Tibial artery (tissue), 4 donors: ENCODE data around the gene EFHD1.
A peak's percentile ranks its signal among the peaks of the same experiment; 100 is the strongest.
"Not testable (repeated sequence)": the region's sequence is repeated elsewhere in the genome, so short reads cannot be mapped to it uniquely, and the experiment has no call there.

ENCODE experiments used
- DNase-seq, 2 donors: peaks; one replicate each; pipeline ENCODE4 v3.0.0-alpha.2; 2019
- H3K27ac ChIP-seq, 2 donors: fragments of 200-600 bp; sonication (generic) in 1 of 2; 1 replicate in 1 of 2; 2 replicates in 1 of 2; pipeline ENCODE4 v1.5.1; 2018 to 2019; ENCODE audit warnings: mild to moderate bottlenecking in 1 of 2
- H3K27me3 ChIP-seq, 2 donors: fragments of 200-600 bp; sonication (generic) in 1 of 2; one replicate each; pipeline versions ENCODE4 v1.5.1 to v1.6.0; 2016 to 2019
- H3K36me3 ChIP-seq, 3 donors: fragments of 200-600 bp; sonication (generic) in 2 of 3; one replicate each; pipeline ENCODE4 v1.5.1; 2016 to 2019; ENCODE audit warnings: mild to moderate bottlenecking in 2 of 3
- H3K4me1 ChIP-seq, 4 donors: fragments of 200-600 bp; sonication (generic) in 2 of 4; 1 replicate in 3 of 4; 2 replicates in 1 of 4; pipeline ENCODE4 v1.5.1; 2016 to 2019
- H3K4me3 ChIP-seq, 2 donors: fragments of 200-600 bp; sonication (generic) in 1 of 2; 1 replicate in 1 of 2; 2 replicates in 1 of 2; pipeline ENCODE4 v1.5.1; 2018 to 2019; ENCODE audit warnings: mild to moderate bottlenecking in 2 of 2
- H3K9me3 ChIP-seq, 3 donors: fragments of 200-600 bp; sonication (generic) in 1 of 3; one replicate each; pipeline ENCODE4 v1.5.1; 2016 to 2019
- intact Hi-C: fragments of 100-400 bp; cut with DNase I; formaldehyde crosslinking; loops from one replicate; pipeline ENCODE4 v1.15.0; 2023; ENCODE audit warnings: low total_unique reads
- TF ChIP-seq, protein P1 (sequence below), 2 experiments: fragments of 200-600 bp in 1 of 2; fragments of 450-650 bp in 1 of 2; IDR thresholded peaks; one replicate each; pipeline ENCODE4 v1.5.1; 2017 to 2019; ENCODE audit warnings: antibody characterized with exemption in 2 of 2, mild to moderate bottlenecking in 1 of 2, moderate library complexity in 1 of 2

The EFHD1 gene

DNA sequence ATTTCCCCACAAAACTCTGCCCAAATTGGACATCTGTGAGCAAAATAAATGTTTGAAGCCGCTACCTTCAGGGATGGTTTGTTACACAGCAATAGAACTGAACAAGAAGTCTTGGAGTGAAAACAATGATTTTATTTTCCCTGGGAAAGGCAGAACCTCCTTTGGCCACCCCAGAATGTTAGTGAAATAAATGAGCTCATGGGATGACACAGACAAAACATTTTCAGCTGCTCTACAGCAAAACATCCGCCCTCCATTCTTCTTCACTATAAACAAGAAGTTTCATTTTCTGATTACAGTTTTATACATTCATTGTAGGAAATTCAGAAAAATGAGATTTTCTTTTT is 4.3 kb upstream of the EFHD1 start:
- TF ChIP-seq, protein P1, sequence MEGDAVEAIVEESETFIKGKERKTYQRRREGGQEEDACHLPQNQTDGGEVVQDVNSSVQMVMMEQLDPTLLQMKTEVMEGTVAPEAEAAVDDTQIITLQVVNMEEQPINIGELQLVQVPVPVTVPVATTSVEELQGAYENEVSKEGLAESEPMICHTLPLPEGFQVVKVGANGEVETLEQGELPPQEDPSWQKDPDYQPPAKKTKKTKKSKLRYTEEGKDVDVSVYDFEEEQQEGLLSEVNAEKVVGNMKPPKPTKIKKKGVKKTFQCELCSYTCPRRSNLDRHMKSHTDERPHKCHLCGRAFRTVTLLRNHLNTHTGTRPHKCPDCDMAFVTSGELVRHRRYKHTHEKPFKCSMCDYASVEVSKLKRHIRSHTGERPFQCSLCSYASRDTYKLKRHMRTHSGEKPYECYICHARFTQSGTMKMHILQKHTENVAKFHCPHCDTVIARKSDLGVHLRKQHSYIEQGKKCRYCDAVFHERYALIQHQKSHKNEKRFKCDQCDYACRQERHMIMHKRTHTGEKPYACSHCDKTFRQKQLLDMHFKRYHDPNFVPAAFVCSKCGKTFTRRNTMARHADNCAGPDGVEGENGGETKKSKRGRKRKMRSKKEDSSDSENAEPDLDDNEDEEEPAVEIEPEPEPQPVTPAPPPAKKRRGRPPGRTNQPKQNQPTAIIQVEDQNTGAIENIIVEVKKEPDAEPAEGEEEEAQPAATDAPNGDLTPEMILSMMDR (IDR thresholded peaks at IDR 0.05): no peak
- intact Hi-C loops: no loop called here
- peak overlapping the region; percentile 60 to 90 for H3K27ac ChIP-seq
- H3K4me3 ChIP-seq: no peak overlapping the region
- H3K4me1 ChIP-seq: peaks cover 0 to 42% (median 15%) of the 10 kb centered on the region in 4 donors
- H3K36me3 ChIP-seq: no peaks in the 10 kb centered on the region
- no peak for DNase-seq
- H3K27me3 ChIP-seq: no peaks in the 10 kb centered on the region
- no peaks in the 10 kb centered on the region for H3K9me3 ChIP-seq

DNA sequence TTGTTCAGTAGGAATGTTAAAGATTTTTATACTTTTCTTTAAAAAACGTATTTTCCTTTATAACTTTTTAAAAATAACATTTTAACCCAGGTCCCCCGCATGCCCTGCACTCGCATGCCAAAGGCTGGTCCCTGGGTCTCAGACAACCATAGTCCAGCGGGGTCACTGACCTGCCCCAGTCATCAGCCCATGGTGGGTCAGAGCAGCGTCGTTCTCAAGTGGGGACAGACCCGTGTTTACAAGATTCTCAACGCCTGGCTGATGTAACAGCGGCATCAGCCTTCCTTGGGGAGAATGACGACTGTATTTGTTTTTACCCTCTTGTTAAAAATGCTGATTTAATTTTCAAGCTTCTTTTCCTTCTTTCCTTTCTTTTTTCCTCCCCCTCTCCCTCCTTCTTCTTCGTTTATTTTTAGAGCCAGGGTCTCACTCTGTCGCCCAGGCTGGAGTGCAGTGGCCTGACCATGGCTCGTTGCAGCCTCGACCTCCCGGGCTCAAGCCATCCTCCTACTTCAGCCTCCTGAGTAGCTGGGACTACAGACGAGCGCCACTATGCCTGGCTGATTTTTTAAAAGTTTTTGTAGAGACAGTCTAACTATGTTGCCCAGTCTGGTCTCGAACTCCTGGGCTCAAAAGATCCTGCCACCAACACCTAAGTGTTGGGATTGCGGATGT is 1.0 kb upstream of the EFHD1 start:
- Histone ChIP-seq H3K27me3 (no peaks in the 10 kb centered on the region), H3K4me1 (peaks cover 0 to 58% (median 28%) of the 10 kb centered on the region in 4 donors), H3K36me3 (no peaks in the 10 kb centered on the region), H3K27ac (peak overlapping the region; percentile 90 to 93), H3K4me3 (peak overlapping the region; percentile 77 to 96), H3K9me3 (no peaks in the 10 kb centered on the region)
- no peak for DNase-seq
- intact Hi-C loops: no loop called here
- TF ChIP-seq, protein P1 (IDR thresholded peaks at IDR 0.05): no peak

DNA sequence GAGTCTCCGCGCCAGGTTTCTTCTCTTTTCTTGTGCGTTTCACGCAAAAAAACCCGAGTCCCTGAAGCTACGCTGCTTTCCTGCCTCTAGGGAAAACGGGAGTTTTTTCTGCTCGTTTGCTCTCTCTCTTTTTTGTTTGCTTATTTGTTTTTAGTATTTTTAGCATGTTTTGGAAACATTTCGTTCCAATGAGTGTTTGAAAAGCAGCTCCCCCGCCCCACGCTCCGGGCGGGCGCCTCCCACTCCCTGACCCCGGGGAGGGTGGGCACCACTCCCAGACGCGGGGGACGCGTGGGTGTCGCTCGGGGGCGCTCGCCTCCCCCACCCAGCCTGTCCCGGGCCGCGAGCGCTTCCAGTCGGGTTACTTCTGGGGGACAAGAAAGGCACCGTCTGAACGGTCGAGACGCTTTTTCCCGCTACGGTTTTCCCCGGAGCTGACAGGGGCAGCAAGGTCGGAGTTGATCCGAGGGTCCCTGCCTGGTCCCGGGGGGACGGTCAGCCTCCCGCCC is 446 bp upstream of the EFHD1 start:
- Histone ChIP-seq H3K27ac (peak overlapping the region; percentile 90 to 93), H3K27me3 (no peaks in the 10 kb centered on the region), H3K36me3 (no peaks in the 10 kb centered on the region), H3K4me1 (peaks cover 0 to 63% (median 32%) of the 10 kb centered on the region in 4 donors), H3K9me3 (no peaks in the 10 kb centered on the region), H3K4me3 (peak overlapping the region; percentile 77 to 96)
- peak; percentile 68 to 89 for DNase-seq
- TF ChIP-seq, protein P1 (IDR thresholded peaks at IDR 0.05): peak; percentile 15 to 28
- intact Hi-C loops: no loop called here

DNA sequence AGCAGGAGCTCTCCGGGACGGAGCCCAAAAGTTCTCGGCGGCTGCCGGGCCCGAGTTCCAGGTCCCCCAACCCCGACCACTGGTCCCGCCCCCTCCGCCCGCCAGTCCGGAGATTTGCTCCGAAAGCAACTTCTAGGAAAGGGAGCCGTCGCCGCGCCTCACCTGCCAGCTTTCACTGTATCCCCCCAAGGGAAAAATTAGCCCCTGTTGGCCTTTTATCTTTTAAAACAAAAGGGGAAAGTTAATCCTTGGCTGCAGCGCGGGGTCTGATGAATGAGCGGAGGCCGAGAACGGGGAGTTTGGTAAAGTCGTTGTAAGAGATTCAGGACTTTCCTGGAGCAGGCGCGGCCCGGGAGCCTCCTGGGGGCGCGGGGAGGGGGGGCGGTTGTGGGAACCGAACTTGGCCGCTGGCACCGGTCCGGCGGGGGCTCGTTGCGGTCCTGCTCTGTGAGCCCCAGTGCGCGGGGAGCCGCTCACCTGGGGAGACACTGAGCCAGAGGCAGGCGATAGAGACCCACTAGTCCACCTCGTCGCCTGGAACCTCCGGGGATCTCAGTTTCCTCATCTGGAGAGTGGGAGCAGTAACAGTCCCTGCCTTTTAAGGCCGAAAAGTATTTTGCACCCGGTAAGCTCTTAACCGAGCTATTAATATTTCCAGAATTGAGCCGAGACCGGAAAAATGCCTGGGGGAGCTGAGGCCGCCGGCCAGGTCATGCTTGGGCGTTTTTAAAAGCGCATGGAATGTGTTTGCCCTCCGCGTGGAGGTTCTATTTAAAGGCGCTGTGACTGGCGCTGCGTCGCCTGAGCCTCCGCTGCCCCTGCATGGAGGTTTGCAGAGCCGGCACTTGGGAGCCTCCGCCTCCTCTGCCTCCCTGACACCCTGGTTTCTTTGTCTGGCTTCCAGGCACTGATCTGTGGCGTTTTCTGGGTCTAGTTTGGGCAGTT is 1.1 kb downstream of the EFHD1 start:
- H3K27ac ChIP-seq: peak overlapping the region; percentile 90 to 93
- no peaks in the 10 kb centered on the region for H3K9me3 ChIP-seq
- intact Hi-C loops: no loop called here
- H3K4me3 ChIP-seq: peak overlapping the region; percentile 77 to 96
- DNase-seq: peak; percentile 29 to 82
- peaks cover 0 to 63% (median 38%) of the 10 kb centered on the region in 4 donors for H3K4me1 ChIP-seq
- H3K36me3 ChIP-seq: no peaks in the 10 kb centered on the region
- no peaks in the 10 kb centered on the region for H3K27me3 ChIP-seq
- TF ChIP-seq, protein P1 (IDR thresholded peaks at IDR 0.05): no peak

DNA sequence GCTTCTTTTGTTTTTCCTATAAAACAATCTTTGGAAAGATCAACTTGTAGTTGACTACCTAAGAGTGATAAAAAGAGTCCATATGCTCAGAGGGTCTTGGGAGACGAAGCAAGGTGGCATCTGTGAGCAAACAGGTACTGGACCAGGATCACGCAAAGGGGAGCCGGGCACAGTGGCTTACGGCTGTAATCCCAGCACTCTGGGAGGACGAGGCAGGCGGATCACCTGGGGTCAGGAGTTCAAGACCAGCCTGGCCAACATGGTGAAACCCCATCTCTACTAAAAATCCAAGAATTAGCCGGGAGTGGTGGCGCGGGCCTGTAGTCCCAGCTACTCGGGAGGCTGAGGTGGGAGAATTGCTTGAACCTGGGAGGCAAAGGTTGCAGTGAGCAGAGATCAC is 2.0 kb downstream of the EFHD1 start:
- Histone ChIP-seq H3K4me1 (peaks cover 0 to 66% (median 42%) of the 10 kb centered on the region in 4 donors), H3K4me3 (peak overlapping the region; percentile 77 to 96), H3K27ac (peak overlapping the region; percentile 90 to 93)
- H3K9me3 ChIP-seq, DNase-seq, intact Hi-C loops, H3K36me3 ChIP-seq, H3K27me3 ChIP-seq: not testable (repeated sequence)
